Neural cell (in vitro differentiated cells): ENCODE data around the gene CRLF3. TPM values are rescaled to one million over a fixed set of nuclear protein-coding genes. Genes with fewer than 3 reads are reported as not detected.

Source experiments
- H2AFZ ChIP-seq: fragments of 200-600, 300-800 bp; sonication (generic), shearing (Covaris generic); 2 replicates; pipeline ENCODE4 v1.6.0; 2014; ENCODE audit warnings: low read depth, mild to moderate bottlenecking, antibody characterized with exemption, low read length, moderate library complexity
- H3F3A ChIP-seq: fragments of 200-600 bp; shearing (Covaris generic); 2 replicates; pipeline ENCODE4 v1.6.1; 2016; ENCODE audit warnings: mild to moderate bottlenecking, moderate library complexity, mixed read lengths, antibody characterized with exemption, low read length; ENCODE audit not compliant: insufficient read depth, poor library complexity, severe bottlenecking
- H3K27ac ChIP-seq: fragments of 200-600, 300-800 bp; sonication (generic), shearing (Covaris generic); 2 replicates; pipeline ENCODE4 v1.5.1; 2014; ENCODE audit warnings: mild to moderate bottlenecking, low read length, moderate library complexity
- H3K27me3 ChIP-seq: fragments of 300-800, 200-600 bp; sonication (generic), shearing (Covaris generic); 2 replicates; pipeline ENCODE4 v1.6.0; 2014; ENCODE audit warnings: mild to moderate bottlenecking, low read depth, low read length, moderate library complexity; ENCODE audit not compliant: insufficient read depth
- H3K36me3 ChIP-seq: fragments of 300-800, 200-600 bp; sonication (generic), shearing (Covaris generic); 2 replicates; pipeline ENCODE4 v1.5.1; 2014; ENCODE audit warnings: mild to moderate bottlenecking, antibody characterized with exemption, low read length, moderate library complexity; ENCODE audit not compliant: insufficient read depth
- H3K4me2 ChIP-seq: fragments of 300-800, 200-600 bp; sonication (generic), shearing (Covaris generic); 2 replicates; pipeline ENCODE4 v1.6.0; 2014; ENCODE audit warnings: mild to moderate bottlenecking, low read length
- H3K4me3 ChIP-seq: fragments of 300-800, 200-600 bp; sonication (generic), shearing (Covaris generic); 2 replicates; pipeline ENCODE4 v1.5.1; 2014; ENCODE audit warnings: mild to moderate bottlenecking, low read length, moderate library complexity
- H3K79me2 ChIP-seq: fragments of 200-600 bp; shearing (Covaris generic); replicated peaks from 2 replicates; pipeline ENCODE4 v1.6.0; 2014; ENCODE audit warnings: mild to moderate bottlenecking, low read length, moderate library complexity; ENCODE audit not compliant: insufficient read depth
- H3K9ac ChIP-seq: fragments of 300-800, 200-600 bp; sonication (generic), shearing (Covaris generic); 2 replicates; pipeline ENCODE4 v1.6.1; 2016; ENCODE audit warnings: mild to moderate bottlenecking, low read length, mixed read lengths
- H3K9me2 ChIP-seq: fragments of 200-600 bp; shearing (Covaris generic); 2 replicates; pipeline ENCODE4 v1.6.1; 2016; ENCODE audit warnings: mild to moderate bottlenecking, low read length, mixed read lengths; ENCODE audit not compliant: insufficient read depth
- H3K9me3 ChIP-seq: fragments of 200-600, 300-800 bp; sonication (generic), shearing (Covaris generic); 2 replicates; pipeline ENCODE4 v1.6.1; 2016; ENCODE audit warnings: mild to moderate bottlenecking, mixed run types, low read length, moderate library complexity, mixed read lengths
- H4K20me1 ChIP-seq: fragments of 200-600 bp; shearing (Covaris generic); 2 replicates; pipeline ENCODE4 v1.6.1; 2016; ENCODE audit warnings: mild to moderate bottlenecking, mixed run types; ENCODE audit not compliant: insufficient read depth
- CTCF ChIP-seq: fragments of 450-650 bp; IDR thresholded peaks from 2 replicates; pipeline ENCODE4 v1.5.1; 2014; ENCODE audit warnings: antibody characterized with exemption, mild to moderate bottlenecking, moderate library complexity; ENCODE audit not compliant: poor library complexity, severe bottlenecking
- EP300 ChIP-seq: fragments of 450-650 bp; conservative IDR thresholded peaks from 2 replicates; pipeline ENCODE4 v1.6.1; 2014; ENCODE audit warnings: antibody characterized with exemption, mild to moderate bottlenecking, moderate library complexity; ENCODE audit not compliant: poor library complexity, severe bottlenecking
- EZH2 ChIP-seq: fragments of 200-600, 300-800 bp; shearing (Covaris generic), sonication (generic); IDR thresholded peaks from 2 replicates; pipeline ENCODE4 v1.6.1; 2014; ENCODE audit warnings: antibody characterized with exemption, low read length, borderline replicate concordance, mild to moderate bottlenecking; ENCODE audit not compliant: insufficient read depth, poor library complexity, severe bottlenecking
- MXI1 ChIP-seq: fragments of 450-650 bp; conservative IDR thresholded peaks from 2 replicates; pipeline ENCODE4 v1.6.1; 2014; ENCODE audit warnings: antibody characterized with exemption, mild to moderate bottlenecking; ENCODE audit not compliant: poor library complexity, severe bottlenecking
- POLR2AphosphoS5 ChIP-seq: IDR thresholded peaks from 2 replicates; pipeline ENCODE4 v1.6.1; 2012
- RAD21 ChIP-seq: fragments of 450-650 bp; conservative IDR thresholded peaks from 2 replicates; pipeline ENCODE4 v1.6.1; 2014; ENCODE audit warnings: antibody characterized with exemption, mild to moderate bottlenecking, moderate library complexity
- REST ChIP-seq: IDR thresholded peaks from 2 replicates; pipeline ENCODE4 v1.6.1; 2012; ENCODE audit warnings: borderline replicate concordance
- SMC3 ChIP-seq: fragments of 450-650 bp; conservative IDR thresholded peaks from 2 replicates; pipeline ENCODE4 v1.6.1; 2014; ENCODE audit warnings: antibody characterized with exemption, mild to moderate bottlenecking, moderate library complexity; ENCODE audit not compliant: poor library complexity
- TAF1 ChIP-seq: IDR thresholded peaks from 2 replicates; pipeline ENCODE4 v1.6.1; 2012; ENCODE audit warnings: low read depth
- polyA plus RNA-seq: library from polyadenylated mRNA; depleted of rRNA; stranded (reverse); fragments of >200 nt; gene quantifications from 2 replicates; pipeline ENCODE4 v1.2.3, GENCODE V29; 2014

CRLF3 gene
- polyA plus RNA-seq, 1 donor from 2014 or later: 6.7 TPM

- no peaks in the 10 kb centered on the region for H3K79me2 ChIP-seq
- H4K20me1 ChIP-seq: no peaks in the 10 kb centered on the region
- no peaks in the 10 kb centered on the region for H3K36me3 ChIP-seq
- no peaks in the 10 kb centered on the region for H3K9me2 ChIP-seq
- H3K4me3 ChIP-seq: no peak overlapping the region
- no peaks in the 10 kb centered on the region for H3K9me3 ChIP-seq
- TF ChIP-seq TAF1 (no peak), REST (no peak), RAD21 (no peak), SMC3 (no peak), EZH2 (no peak), MXI1 (no peak), POLR2AphosphoS5 (no peak), CTCF (no peak), EP300 (no peak)
- no peaks in the 10 kb centered on the region for H3K27me3 ChIP-seq
- H3K4me2 ChIP-seq: no peak overlapping the region
- H2AFZ ChIP-seq: no peak overlapping the region
- no peak overlapping the region for H3K27ac ChIP-seq
- H3F3A ChIP-seq: no peaks in the 10 kb centered on the region
- no peak overlapping the region for H3K9ac ChIP-seq
These were observed 12.0 kb downstream of the CRLF3 start for GRCh38 chr17:30812218-30813177.

GRCh38 chr17:30809867-30810266 lies 14.6 kb downstream of the CRLF3 start:
- no peaks in the 10 kb centered on the region for H3K79me2 ChIP-seq
- no peak overlapping the region for H3K4me2 ChIP-seq
- no peaks in the 10 kb centered on the region for H4K20me1 ChIP-seq
- H3K4me3 ChIP-seq: no peak overlapping the region
- no peaks in the 10 kb centered on the region for H3K9me3 ChIP-seq
- H3K36me3 ChIP-seq: no peaks in the 10 kb centered on the region
- H3F3A ChIP-seq: no peaks in the 10 kb centered on the region
- H3K9me2 ChIP-seq: no peaks in the 10 kb centered on the region
- H2AFZ ChIP-seq: no peak overlapping the region
- no peak overlapping the region for H3K9ac ChIP-seq
- H3K27ac ChIP-seq: no peak overlapping the region
- TF ChIP-seq POLR2AphosphoS5 (no peak), EP300 (no peak), REST (no peak), EZH2 (no peak), RAD21 (no peak), CTCF (no peak), SMC3 (no peak), TAF1 (no peak), MXI1 (no peak)
- H3K27me3 ChIP-seq: no peaks in the 10 kb centered on the region
